Fibroblast of skin of right biceps (primary cell): ENCODE measurements around the gene FBXO15.
A peak's percentile ranks its signal among the peaks of the same experiment; 100 is the strongest.

Experiments used
- DNase-seq: peaks from one replicate; pipeline ENCODE4 v3.0.0-alpha.2; 2013

Gene FBXO15

DNA sequence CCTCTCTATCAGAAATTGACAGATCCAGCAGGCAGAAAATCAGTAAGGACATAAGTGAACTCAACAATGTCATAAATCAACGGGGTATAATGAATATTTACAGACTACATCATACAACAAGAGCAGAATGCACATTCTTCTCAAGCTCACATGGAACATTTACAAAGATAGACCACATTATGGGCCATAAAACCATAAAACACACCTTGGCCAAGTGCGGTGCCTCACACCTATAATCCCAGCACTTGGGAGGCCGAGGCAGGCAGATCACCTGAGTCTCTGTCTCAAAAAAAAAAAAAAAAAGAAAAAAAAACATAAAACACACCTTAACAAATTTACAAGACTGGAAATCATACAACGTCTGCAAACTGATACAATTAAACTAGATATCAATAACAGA lies 36.7 kb downstream of the FBXO15 start:
- DNase-seq = no peak

GRCh38 chr18:74110149-74110548 lies 37.5 kb downstream of the FBXO15 start:
- no peak for DNase-seq

GRCh38 chr18:74108460-74108859 lies 39.2 kb downstream of the FBXO15 start:
- no peak for DNase-seq

DNA sequence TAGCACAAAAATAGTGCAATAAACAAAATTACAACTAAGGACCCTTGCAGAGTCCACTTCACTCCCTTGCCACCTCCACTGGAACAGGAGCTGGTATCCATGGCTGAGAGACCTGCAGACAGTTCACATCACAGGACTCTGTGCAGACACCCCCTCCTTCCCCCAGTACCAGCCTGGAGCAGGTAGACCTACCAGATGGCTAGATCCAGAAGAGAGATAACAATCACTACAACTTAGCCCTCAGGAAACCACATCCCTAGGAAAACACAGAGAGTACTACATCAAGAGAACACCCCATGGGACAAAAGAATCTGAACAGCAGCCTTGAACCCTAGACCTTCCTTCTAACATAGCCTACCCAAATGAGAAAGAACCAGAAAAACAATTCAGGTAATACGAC lies 49.8 kb downstream of the FBXO15 start:
- no peak for DNase-seq

- DNase-seq = no peak
Measured at GRCh38 chr18:74092922-74093321, 54.7 kb downstream of the FBXO15 start.

DNA sequence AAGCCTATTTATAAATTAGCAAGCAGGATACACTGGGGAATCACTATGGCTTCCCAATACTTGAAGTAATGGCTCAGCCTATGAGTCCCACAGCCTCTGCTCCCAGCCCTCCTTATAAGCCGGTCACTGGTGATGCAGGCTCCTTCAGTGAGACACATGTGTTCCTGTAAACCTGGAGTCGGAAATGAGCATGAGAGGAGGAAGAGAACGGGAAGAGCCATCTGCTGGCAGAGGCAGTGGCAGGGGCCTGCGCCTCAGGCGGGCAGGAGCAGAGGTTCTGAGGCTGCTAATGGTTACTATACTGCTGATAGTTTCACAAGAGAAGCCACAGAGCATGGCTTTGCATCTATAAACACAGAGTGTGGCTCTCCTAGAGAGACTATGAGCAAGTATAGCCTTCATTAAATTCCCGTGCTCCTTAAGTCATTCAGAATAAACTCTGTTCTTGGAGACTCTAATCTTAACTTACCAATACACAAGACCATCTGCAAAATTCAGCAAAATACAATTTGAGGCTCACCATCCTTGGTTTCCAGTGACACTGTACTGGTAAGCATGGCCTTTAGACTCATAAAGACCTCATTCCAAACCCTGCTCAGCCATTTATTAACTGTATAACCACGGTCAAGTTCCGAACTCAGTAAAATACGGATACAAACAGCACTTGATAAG lies 63.3 kb downstream of the FBXO15 start:
- DNase-seq = no peak

- no peak for DNase-seq
Measured at GRCh38 chr18:74083557-74083952, 64.1 kb downstream of the FBXO15 start.

DNA sequence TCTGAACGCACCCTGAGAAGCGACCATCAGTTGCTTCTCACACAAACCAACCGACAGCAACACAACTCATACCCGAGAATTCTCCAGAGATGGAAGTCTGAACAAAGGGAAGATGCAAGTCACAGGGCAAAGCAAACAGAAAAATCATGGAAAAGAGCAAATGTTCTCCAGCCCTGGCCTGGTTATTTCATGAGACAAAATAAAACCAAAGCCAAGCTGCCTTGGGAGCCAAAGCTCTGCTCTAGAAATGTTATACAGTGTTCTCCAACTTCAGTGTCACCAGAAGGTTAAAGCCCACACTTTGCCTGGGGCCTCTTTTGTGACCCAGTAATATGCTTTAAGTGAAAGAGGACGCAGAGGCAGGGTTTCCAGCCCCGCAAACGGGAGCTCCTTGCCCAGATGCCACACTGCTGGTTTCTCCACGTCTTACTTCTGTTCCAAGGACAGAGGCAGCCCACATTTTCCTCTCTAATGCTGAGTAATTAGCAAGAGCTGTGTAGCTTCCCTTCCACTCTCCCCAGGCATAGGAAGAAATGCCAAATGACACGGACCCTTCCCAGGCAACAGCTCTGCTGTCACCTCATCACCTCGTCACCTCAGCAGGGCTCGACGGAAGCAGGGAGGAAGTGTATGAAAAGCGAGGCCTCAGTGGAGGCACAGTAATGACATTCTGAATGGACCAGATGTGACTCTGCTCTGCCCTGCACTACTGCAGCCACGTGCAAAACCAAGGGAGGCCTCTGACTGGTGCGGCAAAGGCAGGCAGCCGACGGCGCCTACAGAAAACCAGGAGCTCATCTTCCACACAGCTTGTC lies 64.7 kb downstream of the FBXO15 start:
- peak; percentile 1 for DNase-seq

DNA sequence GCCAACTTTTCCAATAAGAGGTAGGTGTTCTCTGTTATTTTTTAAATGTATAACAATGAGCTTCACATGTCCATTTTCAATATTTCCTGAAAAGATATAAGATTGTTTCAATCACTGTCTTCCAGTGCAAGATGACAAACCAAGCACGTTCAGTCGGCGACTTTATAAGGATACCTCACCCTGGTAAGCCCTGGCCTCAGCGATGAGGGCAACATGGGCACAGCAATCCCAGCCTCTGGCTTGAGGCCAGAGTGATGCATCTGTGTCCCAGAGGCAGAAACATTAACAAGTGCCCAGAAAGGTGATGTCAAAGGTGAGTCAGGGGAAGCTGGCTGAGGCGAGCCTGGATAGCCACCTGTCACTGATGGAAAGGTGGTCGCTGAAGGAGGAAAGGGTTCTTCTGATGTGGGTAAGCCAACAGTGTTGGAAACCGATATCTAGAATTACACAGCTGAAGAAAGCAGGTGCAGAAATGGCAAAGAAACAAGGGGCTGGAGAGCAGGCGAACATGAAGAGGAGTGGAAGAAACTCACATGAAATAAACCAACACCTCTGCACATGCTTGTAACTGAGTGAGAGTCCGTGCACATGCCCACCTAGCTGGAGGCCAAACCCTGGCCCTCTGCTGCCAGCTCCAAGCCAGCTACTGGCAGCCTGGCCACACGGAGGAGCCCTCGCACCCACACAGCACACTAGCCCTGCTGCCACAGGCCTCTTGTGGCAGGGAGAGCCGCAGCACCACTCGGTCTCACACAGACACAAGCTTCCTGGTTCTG lies 65.5 kb downstream of the FBXO15 start:
- peak; percentile 39 for DNase-seq

DNA sequence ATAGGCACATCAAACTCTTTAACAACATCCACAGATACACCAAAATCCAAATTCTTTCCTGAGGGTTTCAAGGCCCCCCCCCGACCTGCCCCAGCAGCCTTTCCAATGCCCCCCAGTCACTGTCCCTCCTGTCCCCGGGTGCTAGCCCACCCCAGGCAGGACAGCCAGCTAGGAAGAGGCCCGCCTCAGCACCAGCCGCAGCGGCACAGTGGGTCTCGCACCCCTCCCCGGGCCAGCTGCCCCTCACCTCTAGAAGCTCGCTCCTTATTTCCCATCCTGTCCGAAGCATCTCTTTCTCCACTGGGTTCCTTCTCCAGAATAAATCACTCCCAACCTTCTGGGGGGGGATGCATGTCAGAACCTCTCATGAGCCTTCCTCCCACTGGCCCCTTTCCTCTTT lies 69.4 kb downstream of the FBXO15 start:
- DNase-seq = no peak

GRCh38 chr18:74074668-74075564 lies 72.7 kb downstream of the FBXO15 start:
- DNase-seq = no peak

DNA sequence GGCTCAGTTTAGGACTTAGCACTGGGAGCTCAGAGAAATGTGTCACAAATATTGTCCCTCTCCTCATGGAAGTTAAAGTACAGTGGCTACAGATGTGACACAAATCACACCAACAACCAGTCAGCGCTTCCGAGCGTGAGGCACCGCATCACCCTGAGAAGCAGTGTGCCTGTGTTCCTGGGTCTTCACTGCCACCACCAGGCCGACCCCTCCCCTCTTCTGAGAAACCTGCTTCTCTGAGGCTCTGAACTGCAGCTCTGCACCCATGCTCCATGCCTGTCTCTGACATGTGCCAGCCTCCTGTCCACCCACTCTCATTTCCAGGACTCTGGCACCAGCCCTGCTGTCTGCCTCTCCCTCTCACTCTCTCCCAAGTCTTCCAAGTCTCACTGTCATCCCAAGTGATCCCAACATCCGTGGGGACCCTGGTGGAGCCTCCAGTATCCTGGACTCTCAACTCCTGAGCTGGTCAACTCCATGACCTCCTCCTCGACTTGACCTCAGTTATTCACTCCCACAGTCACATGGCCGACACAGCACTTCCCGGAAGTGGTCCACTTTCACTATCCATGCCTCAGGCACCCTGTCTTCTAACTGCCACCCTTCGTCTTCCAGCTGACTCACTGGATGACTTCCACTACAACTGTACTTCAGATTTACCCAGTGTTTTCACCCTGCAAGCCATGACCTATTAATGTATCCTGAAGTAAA lies 73.5 kb downstream of the FBXO15 start:
- no peak for DNase-seq

GRCh38 chr18:74069178-74070050 lies 78.2 kb downstream of the FBXO15 start:
- DNase-seq = no peak

DNA sequence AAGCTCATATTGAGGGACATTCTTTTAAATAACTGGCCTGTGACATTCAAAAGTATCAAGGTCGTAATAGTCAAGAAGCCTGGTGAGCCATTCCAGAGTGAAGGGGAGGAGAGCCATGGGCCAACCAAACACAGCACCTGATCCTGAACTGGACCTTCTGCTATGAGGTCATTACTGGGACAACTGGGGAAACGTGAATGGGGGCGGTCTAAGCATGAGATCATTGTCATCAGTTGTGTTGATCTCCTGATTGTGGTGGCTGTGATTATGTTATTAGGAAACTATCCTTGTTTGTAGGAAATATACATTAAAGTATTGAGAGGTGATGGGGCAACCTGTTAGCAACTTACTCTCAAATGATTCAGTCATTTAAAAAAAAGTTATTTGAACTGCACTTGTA lies 79.3 kb downstream of the FBXO15 start:
- DNase-seq = no peak

GRCh38 chr18:74066018-74066417 lies 81.6 kb downstream of the FBXO15 start:
- no peak for DNase-seq

GRCh38 chr18:74065366-74065765 lies 82.3 kb downstream of the FBXO15 start:
- DNase-seq = no peak

DNA sequence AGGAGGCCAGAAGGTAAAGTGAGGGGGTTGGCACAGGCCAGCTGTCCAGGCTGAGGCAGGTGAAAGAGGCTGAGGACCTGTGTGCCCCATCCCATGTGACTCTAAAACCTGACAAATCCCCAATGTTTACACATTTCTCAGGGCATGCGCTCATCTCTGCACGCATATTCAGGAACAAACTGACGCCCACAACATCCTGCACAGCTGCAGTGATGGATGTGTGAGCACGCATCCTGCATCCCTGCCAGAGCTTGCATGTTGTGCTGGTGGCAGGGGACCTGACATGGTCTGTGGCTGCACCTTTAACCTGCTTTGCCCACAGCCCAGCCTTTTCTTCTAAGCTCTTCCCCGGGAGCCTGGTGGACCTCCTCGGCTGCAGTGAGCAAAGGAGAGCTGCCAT lies 83.1 kb downstream of the FBXO15 start:
- DNase-seq = no peak

- DNase-seq = no peak
Measured at GRCh38 chr18:74063557-74063956, 84.1 kb downstream of the FBXO15 start.

GRCh38 chr18:74063023-74063422 lies 84.6 kb downstream of the FBXO15 start:
- DNase-seq = no peak

DNA sequence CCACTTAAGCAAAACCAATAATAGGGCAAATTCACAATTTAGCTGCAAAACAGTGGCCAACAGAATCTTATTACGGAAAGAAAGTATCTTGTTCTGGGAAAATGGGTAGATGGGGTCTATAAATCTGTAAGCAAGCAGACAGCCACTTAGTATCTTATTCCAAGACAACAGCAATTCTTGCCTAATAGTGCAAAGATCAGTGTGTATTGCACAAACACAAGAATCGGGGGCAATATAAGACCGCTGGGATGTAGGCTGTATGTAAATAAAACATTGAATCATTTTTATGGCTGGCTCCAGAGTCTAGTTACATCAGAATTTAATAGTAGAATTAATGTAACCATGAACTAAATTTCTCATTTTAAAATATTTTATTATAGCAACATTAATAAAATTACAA lies 85.6 kb downstream of the FBXO15 start:
- no peak for DNase-seq

- DNase-seq = no peak
Measured at GRCh38 chr18:74060579-74060978, 87.1 kb downstream of the FBXO15 start.
